H1 (cell line): ENCODE measurements around the gene KCNMA1. TPM values are rescaled to one million over a fixed set of nuclear protein-coding genes. Genes with fewer than 3 reads are reported as not detected.

Experiments used
- CTCF ChIA-PET: fragments of 300-600 bp; sonication (Branson Sonifier 250); formaldehyde crosslinking; loops from one replicate; lab custom pipeline; 2021; ENCODE audit not compliant: partially characterized antibody; lab: Charles Lee
- POLR2A ChIA-PET: fragments of 300-600 bp; sonication (Branson Sonifier 250); formaldehyde crosslinking; loops from one replicate; lab custom pipeline; 2021; ENCODE audit warnings: inconsistent platforms; ENCODE audit not compliant: partially characterized antibody; lab: Charles Lee
- DNase-seq, 2 experiments: peaks; one replicate each; pipeline versions ENCODE4 v3.0.0 to v3.0.0-alpha.2; 2010 to 2022; ENCODE audit warnings: low spot score in 2 of 2, low read depth in 1 of 2, mixed read lengths in 1 of 2
- FAIRE-seq: peaks from 2 replicates; lab custom pipeline; 2011; peaks lifted over from hg19 to GRCh38; lab: Jason Lieb, UNC
- H2AFZ ChIP-seq: 2 replicates; pipeline ENCODE4 v1.8.1; 2012; ENCODE audit warnings: low read length, inconsistent platforms
- H2AK5ac ChIP-seq: 2 replicates; pipeline ENCODE4 v1.6.1; 2013; ENCODE audit warnings: low read depth, low read length
- H2BK120ac ChIP-seq: replicated peaks from 2 replicates; pipeline ENCODE3; 2013; ENCODE audit warnings: low read depth, low read length, inconsistent platforms
- H2BK12ac ChIP-seq: 2 replicates; pipeline ENCODE4 v1.6.1; 2013; ENCODE audit warnings: low read depth, low read length
- H2BK15ac ChIP-seq: 2 replicates; pipeline ENCODE4 v1.6.1; 2013; ENCODE audit warnings: low read length
- H2BK20ac ChIP-seq: 2 replicates; pipeline ENCODE4 v1.6.1; 2013; ENCODE audit warnings: low read length
- H2BK5ac ChIP-seq: 2 replicates; pipeline ENCODE4 v1.6.1; 2013; ENCODE audit warnings: low read depth, low read length
- H3K14ac ChIP-seq: 2 replicates; pipeline ENCODE4 v1.6.1; 2013; ENCODE audit warnings: inconsistent platforms; ENCODE audit not compliant: insufficient read length
- H3K18ac ChIP-seq: 2 replicates; pipeline ENCODE4 v1.6.1; 2013; ENCODE audit warnings: low read length; ENCODE audit errors: extremely low read depth
- H3K23ac ChIP-seq: 2 replicates; pipeline ENCODE4 v1.6.1; 2013; ENCODE audit warnings: inconsistent platforms; ENCODE audit not compliant: insufficient read length
- H3K23me2 ChIP-seq: 2 replicates; pipeline ENCODE4 v1.6.1; 2013; ENCODE audit warnings: low read depth, low read length
- H3K27ac ChIP-seq: 2 replicates; pipeline ENCODE4 v1.6.1; 2011; ENCODE audit warnings: low read depth, low read length, inconsistent platforms
- H3K27me3 ChIP-seq, 4 experiments: replicated peaks in 1 of 4; 1 replicate in 1 of 4; 2 replicates in 3 of 4; pipeline versions ENCODE4 v1.6.1 to v1.8.1; 2011 to 2013; ENCODE audit warnings: low read length in 3 of 4, mild to moderate bottlenecking in 3 of 4, inconsistent platforms in 2 of 4, mixed read lengths in 2 of 4, moderate library complexity in 1 of 4; ENCODE audit not compliant: control insufficient read depth in 3 of 4, insufficient read depth in 3 of 4; ENCODE audit errors: extremely low read depth in 1 of 4
- H3K36me3 ChIP-seq, 4 experiments: 2 replicates each; pipeline versions ENCODE4 v1.6.1 to v1.8.1; 2011 to 2013; ENCODE audit warnings: mild to moderate bottlenecking in 4 of 4, low read length in 3 of 4, moderate library complexity in 2 of 4, control low read depth in 1 of 4, inconsistent platforms in 1 of 4; ENCODE audit not compliant: insufficient read depth in 4 of 4, control insufficient read depth in 2 of 4
- H3K4ac ChIP-seq: replicated peaks from 2 replicates; pipeline ENCODE3; 2013; ENCODE audit warnings: low read length, low read depth, mixed read lengths, inconsistent platforms; ENCODE audit not compliant: insufficient read length
- H3K4me1 ChIP-seq, 4 experiments: replicated peaks in 1 of 4; 1 replicate in 1 of 4; 2 replicates in 3 of 4; pipeline versions ENCODE4 v1.6.1 to v1.8.1; 2011 to 2013; ENCODE audit warnings: low read length in 3 of 4, inconsistent platforms in 2 of 4, mixed read lengths in 1 of 4; ENCODE audit not compliant: insufficient read depth in 4 of 4, control insufficient read depth in 3 of 4
- H3K4me2 ChIP-seq, 2 experiments: 2 replicates each; pipeline versions ENCODE4 v1.6.1 to v1.8.1; 2011 to 2013; ENCODE audit warnings: low read depth in 2 of 2, low read length in 2 of 2, control low read depth in 1 of 2, inconsistent platforms in 1 of 2, mild to moderate bottlenecking in 1 of 2; ENCODE audit not compliant: insufficient read depth in 1 of 2
- H3K4me3 ChIP-seq, 4 experiments: fragments of 200-600, 300-600 bp in 1 of 4; sonication (generic), shearing (Covaris generic), sonication (Bioruptor Twin) in 1 of 4; 2 replicates each; pipeline versions ENCODE4 v1.5.1 to v1.8.1; 2011 to 2016; ENCODE audit warnings: low read length in 4 of 4, low read depth in 3 of 4, control low read depth in 2 of 4, inconsistent platforms in 2 of 4, mild to moderate bottlenecking in 2 of 4, mixed read lengths in 1 of 4, moderate library complexity in 1 of 4; ENCODE audit not compliant: insufficient read depth in 2 of 4; ENCODE audit errors: extremely low read depth in 1 of 4
- H3K56ac ChIP-seq: replicated peaks from 2 replicates; pipeline ENCODE3; 2013; ENCODE audit warnings: low read depth, mild to moderate bottlenecking, mixed read lengths, low read length, inconsistent platforms; ENCODE audit not compliant: insufficient read length
- H3K79me1 ChIP-seq: 2 replicates; pipeline ENCODE4 v1.6.1; 2013; ENCODE audit warnings: low read depth, low read length, control low read depth
- H3K79me2 ChIP-seq, 2 experiments: 2 replicates each; pipeline versions ENCODE4 v1.6.1 to v1.8.1; 2012 to 2013; ENCODE audit warnings: low read length in 2 of 2, mild to moderate bottlenecking in 2 of 2, inconsistent platforms in 1 of 2; ENCODE audit not compliant: insufficient read depth in 2 of 2, control insufficient read depth in 1 of 2
- H3K9ac ChIP-seq, 4 experiments: replicated peaks in 1 of 4; 1 replicate in 1 of 4; 2 replicates in 3 of 4; pipeline versions ENCODE4 v1.6.1 to v1.8.1; 2011 to 2013; ENCODE audit warnings: low read depth in 3 of 4, low read length in 3 of 4, control low read depth in 2 of 4, mild to moderate bottlenecking in 2 of 4, moderate library complexity in 2 of 4, inconsistent platforms in 1 of 4; ENCODE audit errors: extremely low read depth in 1 of 4
- H3K9me3 ChIP-seq, 2 experiments: 2 replicates each; pipeline versions ENCODE4 v1.6.1 to v1.8.1; 2012 to 2013; ENCODE audit warnings: mild to moderate bottlenecking in 2 of 2, moderate library complexity in 2 of 2, control low read depth in 1 of 2, inconsistent platforms in 1 of 2, low read depth in 1 of 2, low read length in 1 of 2, mixed read lengths in 1 of 2; ENCODE audit not compliant: insufficient read depth in 2 of 2
- H4K20me1 ChIP-seq, 2 experiments: replicated peaks in 1 of 2; 2 replicates each; pipeline versions ENCODE3 to v1.8.1; 2011 to 2013; ENCODE audit warnings: inconsistent platforms in 2 of 2, low read length in 2 of 2, mild to moderate bottlenecking in 1 of 2; ENCODE audit not compliant: insufficient read depth in 2 of 2, control insufficient read depth in 1 of 2
- H4K5ac ChIP-seq: 2 replicates; pipeline ENCODE4 v1.6.1; 2013; ENCODE audit warnings: low read length, low read depth, mixed read lengths, inconsistent platforms; ENCODE audit not compliant: insufficient read length
- H4K8ac ChIP-seq: 2 replicates; pipeline ENCODE4 v1.8.0; 2013; ENCODE audit warnings: mild to moderate bottlenecking, moderate library complexity, low read length, inconsistent platforms; ENCODE audit not compliant: insufficient read depth; ENCODE audit errors: extremely low read depth
- H4K91ac ChIP-seq: replicated peaks from 2 replicates; pipeline ENCODE3; 2013; ENCODE audit warnings: low read length, mixed read lengths, inconsistent platforms; ENCODE audit not compliant: insufficient read length
- ATF3 ChIP-seq: IDR thresholded peaks from 2 replicates; pipeline ENCODE4 v1.6.1; 2011; ENCODE audit warnings: low read depth, mild to moderate bottlenecking, low read length; ENCODE audit not compliant: insufficient read depth
- CEBPB ChIP-seq: IDR thresholded peaks from 2 replicates; pipeline ENCODE4 v1.6.1; 2012; ENCODE audit warnings: low read depth, low read length
- CREB1 ChIP-seq: IDR thresholded peaks from 2 replicates; pipeline ENCODE4 v1.6.1; 2012; ENCODE audit warnings: inconsistent platforms
- EGR1 ChIP-seq: IDR thresholded peaks from 2 replicates; pipeline ENCODE4 v1.6.1; 2011; ENCODE audit warnings: low read depth, low read length, borderline replicate concordance
- GABPA ChIP-seq: IDR thresholded peaks from 2 replicates; pipeline ENCODE4 v1.6.1; 2011; ENCODE audit warnings: mild to moderate bottlenecking, low read length, moderate library complexity, borderline replicate concordance; ENCODE audit not compliant: insufficient read depth
- HDAC2 ChIP-seq, 2 experiments: fragments of 300-600 bp in 1 of 2; sonication (generic) in 1 of 2; IDR thresholded peaks; 2 replicates each; pipeline ENCODE4 v1.6.1; 2011 to 2012; ENCODE audit warnings: low read depth in 2 of 2, low read length in 2 of 2, mild to moderate bottlenecking in 2 of 2, moderate library complexity in 2 of 2, borderline replicate concordance in 1 of 2, inconsistent platforms in 1 of 2
- JUND ChIP-seq: IDR thresholded peaks from 2 replicates; pipeline ENCODE4 v1.6.1; 2011; ENCODE audit warnings: mild to moderate bottlenecking, improper control_type of control experiment, low read length
- POU5F1 ChIP-seq: IDR thresholded peaks from 2 replicates; pipeline ENCODE4 v1.6.1; 2011; ENCODE audit warnings: low read depth, mild to moderate bottlenecking, low read length, moderate library complexity
- RBBP5 ChIP-seq: IDR thresholded peaks from 2 replicates; pipeline ENCODE4 v1.7.1; 2012; ENCODE audit warnings: low read depth, mild to moderate bottlenecking, inconsistent platforms, low read length, moderate library complexity, borderline replicate concordance
- SIN3A ChIP-seq, 2 experiments: IDR thresholded peaks in 1 of 2; conservative IDR thresholded peaks in 1 of 2; 2 replicates each; pipeline ENCODE4 v1.6.1; 2011 to 2012; ENCODE audit warnings: low read length in 2 of 2, improper control_type of control experiment in 1 of 2, low read depth in 1 of 2, mild to moderate bottlenecking in 1 of 2
- SUZ12 ChIP-seq: fragments of 200-600 bp; sonication (generic); IDR thresholded peaks from 2 replicates; pipeline ENCODE4 v1.6.1; 2012; ENCODE audit warnings: mild to moderate bottlenecking, inconsistent platforms, low read length, moderate library complexity, mixed read lengths
- WGBS, 2 experiments: shearing (Covaris generic) in 1 of 2; methylation state at CpG; one replicate each; pipeline versions ENCODE4 v1.1.6 to v1.1.7; 2013 to 2015; ENCODE audit warnings: low lambda C conversion rate in 2 of 2, mixed read lengths in 2 of 2, inconsistent platforms in 1 of 2, low coverage in 1 of 2, missing lambda C conversion rate in 1 of 2; ENCODE audit not compliant: insufficient replicate concordance in 2 of 2, insufficient coverage in 1 of 2, insufficient read length in 1 of 2; ENCODE audit errors: extremely low coverage in 1 of 2, missing lambda C conversion rate in 1 of 2; 5-methylcytosine and 5-hydroxymethylcytosine counted together
- polyA plus RNA-seq, 7 experiments: library from polyadenylated mRNA; depleted of rRNA in 3 of 7; stranded (reverse) in 5 of 7; unstranded in 2 of 7; fragments of >200 nt in 5 of 7; fragments of 200-250 nt in 2 of 7; gene quantifications; 1 replicate in 5 of 7; 2 replicates in 1 of 7; 4 replicates in 1 of 7; pipeline versions ENCODE4 v1.2.1 to v1.2.3, GENCODE V29; 2011 to 2013; ENCODE audit warnings: missing spikeins in 2 of 7, mixed read lengths in 2 of 7
- total RNA-seq: library from RNA; stranded (reverse); fragmentation: NEBNext Ultra II Directional; extraction: Animal tissue kit (Norgen Biotek cat#: 25700); gene quantifications from 2 replicates; pipeline ENCODE4 v1.2.1, GENCODE V29; 2021
- TF ChIP-seq, protein P1 (sequence below): IDR thresholded peaks from 2 replicates; pipeline ENCODE4 v1.6.1; 2011; ENCODE audit warnings: low read length, improper control_type of control experiment

The KCNMA1 gene
- total and polyA plus RNA-seq, 2 of the 8 experiments (the other 6 are each of a cell fraction or from before 2014, with no cell fraction given): 10.2 to 11.1 TPM

GRCh38 chr10:77601488-77601887 is 36.1 kb downstream of the KCNMA1 start:
- Histone ChIP-seq H2BK12ac (no peak overlapping the region), H3K36me3 (no peaks in the 10 kb centered on the region), H3K9me3 (no peaks in the 10 kb centered on the region), H3K23ac (no peak overlapping the region), H3K56ac (no peak overlapping the region), H3K18ac (no peak overlapping the region), H3K4me3 (no peak overlapping the region), H3K79me1 (no peaks in the 10 kb centered on the region), H2AK5ac (no peak overlapping the region), H3K27ac (no peak overlapping the region), H3K4me1 (peaks cover 1 to 8% (median 4%) of the 10 kb centered on the region in 4 experiments; a peak in 4 of 7 replicates), H2BK15ac (no peak overlapping the region), H4K20me1 (no peaks in the 10 kb centered on the region), H3K23me2 (no peaks in the 10 kb centered on the region), H2BK20ac (no peak overlapping the region), H2BK5ac (no peak overlapping the region), H3K4ac (no peak overlapping the region), H3K14ac (no peak overlapping the region), H4K91ac (no peak overlapping the region), H2AFZ (no peak overlapping the region), H3K27me3 (no peaks in the 10 kb centered on the region), H4K8ac (peak overlapping the region; percentile 26; the same call in 1 of the 2 replicates), H2BK120ac (no peak overlapping the region), H3K4me2 (no peak overlapping the region), H3K79me2 (no peaks in the 10 kb centered on the region; a peak in 1 of 4 replicates), H4K5ac (no peak overlapping the region), H3K9ac (no peak overlapping the region)
- ChIA-PET CTCF (interaction anchor here (0.9 to 2.0 kb wide), 4 partner anchors 31 to 304 kb away, joined by 3 to 7 read pairs (median 5); no protein-coding TSS in a partner anchor), POLR2A (no interaction called here)
- 79% methylated on average over 4 of the region's 4 CpGs; no CpG with 5 or more reads in 1 of the 2 experiments for WGBS, 2 experiments
- FAIRE-seq (no peak), DNase-seq (no peak)
- TF ChIP-seq EGR1: no peak
- TF ChIP-seq SIN3A (conservative IDR thresholded peaks at IDR 0.05 in 1 of 2, IDR thresholded peaks at IDR 0.05 in 1 of 2; ENCODE audit: low read depth in 1 of 2, low read length in 2 of 2): no peak
- TF ChIP-seq GABPA: no peak
- TF ChIP-seq HDAC2 (IDR thresholded peaks at IDR 0.05; ENCODE audit: borderline replicate concordance in 1 of 2, low read depth in 2 of 2, low read length in 2 of 2): no peak
- TF ChIP-seq, protein P1, sequence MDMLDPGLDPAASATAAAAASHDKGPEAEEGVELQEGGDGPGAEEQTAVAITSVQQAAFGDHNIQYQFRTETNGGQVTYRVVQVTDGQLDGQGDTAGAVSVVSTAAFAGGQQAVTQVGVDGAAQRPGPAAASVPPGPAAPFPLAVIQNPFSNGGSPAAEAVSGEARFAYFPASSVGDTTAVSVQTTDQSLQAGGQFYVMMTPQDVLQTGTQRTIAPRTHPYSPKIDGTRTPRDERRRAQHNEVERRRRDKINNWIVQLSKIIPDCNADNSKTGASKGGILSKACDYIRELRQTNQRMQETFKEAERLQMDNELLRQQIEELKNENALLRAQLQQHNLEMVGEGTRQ: no peak
- TF ChIP-seq SUZ12: no peak
- no peak for TF ChIP-seq JUND
- TF ChIP-seq CEBPB: no peak
- no peak for TF ChIP-seq ATF3
- TF ChIP-seq POU5F1: no peak
- no peak for TF ChIP-seq RBBP5
- TF ChIP-seq CREB1: no peak
